IPS-11a (cell line): Measurements from ENCODE around the gene OSTC.

Experiments used
- H3K4me3 ChIP-seq: one replicate; pipeline ENCODE4 v1.5.1; 2013; ENCODE audit warnings: low read depth, low read length, control low read depth

OSTC gene

GRCh38 chr4:108644237-108644636 is 6.2 kb upstream of the OSTC start:
- H3K4me3 ChIP-seq = no peak overlapping the region

GRCh38 chr4:108646706-108647105 is 3.7 kb upstream of the OSTC start:
- no peak overlapping the region for H3K4me3 ChIP-seq

- H3K4me3 ChIP-seq = peak overlapping the region; percentile 97
These were observed 562 bp upstream of the OSTC start for GRCh38 chr4:108649863-108650211.

- H3K4me3 ChIP-seq = peak overlapping the region; percentile 97
These were observed 804 bp downstream of the OSTC start for GRCh38 chr4:108651014-108651791.

- no peak overlapping the region for H3K4me3 ChIP-seq
These were observed 12.2 kb downstream of the OSTC start for GRCh38 chr4:108662629-108663028.

- no peak overlapping the region for H3K4me3 ChIP-seq
These were observed 24.1 kb downstream of the OSTC start for GRCh38 chr4:108674356-108674977.

- no peak overlapping the region for H3K4me3 ChIP-seq
These were observed 31.0 kb downstream of the OSTC start for GRCh38 chr4:108681321-108681809.

- no peak overlapping the region for H3K4me3 ChIP-seq
These were observed 33.1 kb downstream of the OSTC start for GRCh38 chr4:108683479-108683878.

GRCh38 chr4:108685036-108685686 is 34.8 kb downstream of the OSTC start:
- no peak overlapping the region for H3K4me3 ChIP-seq

- H3K4me3 ChIP-seq = no peak overlapping the region
These were observed 40.3 kb downstream of the OSTC start for GRCh38 chr4:108690738-108691137.

GRCh38 chr4:108693211-108693610 is 42.8 kb downstream of the OSTC start:
- H3K4me3 ChIP-seq = no peak overlapping the region

GRCh38 chr4:108693819-108694218 is 43.4 kb downstream of the OSTC start:
- no peak overlapping the region for H3K4me3 ChIP-seq

- no peak overlapping the region for H3K4me3 ChIP-seq
These were observed 44.0 kb downstream of the OSTC start for GRCh38 chr4:108694423-108694822.

GRCh38 chr4:108695062-108695461 is 44.7 kb downstream of the OSTC start:
- no peak overlapping the region for H3K4me3 ChIP-seq

- no peak overlapping the region for H3K4me3 ChIP-seq
These were observed 45.8 kb downstream of the OSTC start for GRCh38 chr4:108696160-108696559.

- no peak overlapping the region for H3K4me3 ChIP-seq
These were observed 49.8 kb downstream of the OSTC start for GRCh38 chr4:108700081-108700757.

GRCh38 chr4:108702960-108703359 is 52.6 kb downstream of the OSTC start:
- H3K4me3 ChIP-seq = no peak overlapping the region

GRCh38 chr4:108703370-108703769 is 53.0 kb downstream of the OSTC start:
- H3K4me3 ChIP-seq = no peak overlapping the region

- H3K4me3 ChIP-seq = no peak overlapping the region
These were observed 53.6 kb downstream of the OSTC start for GRCh38 chr4:108703966-108704365.

- H3K4me3 ChIP-seq = no peak overlapping the region
These were observed 55.9 kb downstream of the OSTC start for GRCh38 chr4:108706289-108706688.

GRCh38 chr4:108709234-108709633 is 58.8 kb downstream of the OSTC start:
- no peak overlapping the region for H3K4me3 ChIP-seq
